ENCODE results near the gene USF3. TPM values are rescaled to one million over a fixed set of nuclear protein-coding genes. Genes with fewer than 3 reads are reported as not detected.

Gene USF3
- total RNA-seq, 1 experiment from 2014 or later, result 13.5 TPM

DNA sequence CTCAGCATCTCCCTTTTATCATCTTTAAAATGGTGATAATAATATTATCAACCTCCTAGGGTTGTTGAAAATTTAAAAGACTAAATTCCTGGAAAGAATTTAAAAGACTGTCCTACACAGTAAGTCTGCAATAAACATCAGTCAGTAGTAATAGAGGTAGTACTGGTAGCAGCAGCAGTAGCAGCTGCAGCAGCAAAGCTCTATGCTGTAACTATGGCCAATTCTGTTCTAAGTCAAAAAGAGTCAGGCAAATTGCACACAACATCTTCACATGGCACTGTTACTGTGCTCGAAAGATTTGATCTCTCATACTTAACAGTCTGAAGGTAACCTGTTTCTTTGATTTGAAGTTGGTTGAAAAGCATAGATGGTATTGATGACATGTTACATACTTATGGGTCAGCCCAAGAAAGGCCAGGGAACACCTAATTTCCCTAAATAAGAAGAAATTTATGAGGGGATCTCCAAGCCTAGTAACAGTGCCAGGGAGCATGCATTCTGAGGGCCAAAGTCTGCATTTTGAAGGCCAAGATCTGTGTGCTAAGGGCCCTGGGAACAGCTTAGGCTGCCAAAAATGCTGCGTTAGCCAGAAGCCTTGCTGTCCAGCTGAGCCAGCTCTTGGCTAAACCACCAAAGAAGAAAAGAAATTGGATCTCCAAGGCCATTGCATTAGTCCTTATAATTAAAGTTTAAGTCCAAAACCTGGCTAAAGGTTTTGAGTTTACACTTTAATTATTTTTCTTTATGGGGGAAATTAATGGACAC lies 95.8 kb downstream of the USF3 start:
- Histone ChIP-seq H3K27ac (ENCODE audit: low read depth, low read length) (no peak overlapping the region), H3K79me2 (ENCODE audit: insufficient read depth, low read length) (no peaks in the 10 kb centered on the region), H3K4me2 (ENCODE audit: low read length) (no peak overlapping the region), H4K20me1 (ENCODE audit: insufficient read depth) (no peaks in the 10 kb centered on the region), H3K4me3 (replicated peaks in 1 of 2; ENCODE audit: low read depth in 1 of 2, low read length in 2 of 2) (no peak overlapping the region), H3K9me2 (ENCODE audit: insufficient read depth) (no peaks in the 10 kb centered on the region), H3K36me3 (ENCODE audit: control insufficient read depth in 1 of 2, insufficient read depth in 2 of 2, low read length in 2 of 2) (no peaks in the 10 kb centered on the region), H2AFZ (ENCODE audit: low read depth, low read length, poor library complexity, severe bottlenecking) (no peak overlapping the region), H3K9ac (ENCODE audit: low read length) (no peak overlapping the region), H3K4me1 (ENCODE audit: control insufficient read depth in 1 of 2, insufficient read depth in 2 of 2, low read length in 2 of 2) (no peaks in the 10 kb centered on the region), H3K27me3 (ENCODE audit: insufficient read depth, low read length) (no peaks in the 10 kb centered on the region), H3K9me3 (ENCODE audit: control insufficient read depth in 1 of 2, insufficient read depth in 1 of 2, low read depth in 1 of 2, low read length in 2 of 2) (no peaks in the 10 kb centered on the region)
- DNase-seq (ENCODE audit: low read depth, low spot score) (no peak), ATAC-seq (no peak)
- ChIA-PET CTCF (no interaction called here), RAD21 (ENCODE audit: low non-redundant PET in 1 of 2, low total read pairs in 2 of 2, uncharacterized antibody in 2 of 2, unreplicated experiment in 2 of 2) (no interaction called here), POLR2A (no interaction called here)
- intact Hi-C loops (cut with micrococcal nuclease), result no loop called here
- TF ChIP-seq POLR2A (IDR thresholded peaks at IDR 0.05; ENCODE audit: borderline replicate concordance, extremely low read depth, insufficient read depth, insufficient read length), result no peak
- no peak for TF ChIP-seq EZH2 (IDR thresholded peaks at IDR 0.05)
- TF ChIP-seq EGR1 (IDR thresholded peaks at IDR 0.05; ENCODE audit: low read depth), result no peak
- TF ChIP-seq CEBPB (IDR thresholded peaks at IDR 0.05; ENCODE audit: low read depth), result no peak
- TF ChIP-seq YY1 (IDR thresholded peaks at IDR 0.05; ENCODE audit: extremely low read depth, insufficient replicate concordance, low read depth, low read length), result no peak
- TF ChIP-seq, protein P1, sequence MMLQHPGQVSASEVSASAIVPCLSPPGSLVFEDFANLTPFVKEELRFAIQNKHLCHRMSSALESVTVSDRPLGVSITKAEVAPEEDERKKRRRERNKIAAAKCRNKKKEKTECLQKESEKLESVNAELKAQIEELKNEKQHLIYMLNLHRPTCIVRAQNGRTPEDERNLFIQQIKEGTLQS (IDR thresholded peaks at IDR 0.05), result no peak
- TF ChIP-seq ZFX (IDR thresholded peaks at IDR 0.05), result no peak
- no peak for TF ChIP-seq ZNF274 (IDR thresholded peaks at IDR 0.05; ENCODE audit: low read depth, low read length)
- TF ChIP-seq TCF7L2 (IDR thresholded peaks at IDR 0.05; ENCODE audit: borderline replicate concordance, extremely low read depth, insufficient read depth, insufficient read length), result no peak
- TF ChIP-seq, protein P2, sequence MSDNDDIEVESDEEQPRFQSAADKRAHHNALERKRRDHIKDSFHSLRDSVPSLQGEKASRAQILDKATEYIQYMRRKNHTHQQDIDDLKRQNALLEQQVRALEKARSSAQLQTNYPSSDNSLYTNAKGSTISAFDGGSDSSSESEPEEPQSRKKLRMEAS (IDR thresholded peaks at IDR 0.05), result no peak
- no peak for TF ChIP-seq EZH2phosphoT487 (IDR thresholded peaks at IDR 0.05; ENCODE audit: borderline replicate concordance)
- no peak for TF ChIP-seq SRF (IDR thresholded peaks at IDR 0.05; ENCODE audit: low read depth)
- TF ChIP-seq ELF1 (IDR thresholded peaks at IDR 0.05; ENCODE audit: borderline replicate concordance, low read depth), result no peak
- TF ChIP-seq JUND (IDR thresholded peaks at IDR 0.05), result no peak
- BruUV-seq (replicated peaks), result no TSS peak

Other genes starting within 250 kb of the USF3 start
- gene SPICE1, start 181.5 kb downstream of the USF3 start, total RNA-seq (2021; ENCODE audit: unreplicated experiment), result 10.6 TPM
- gene SIDT1, start 164.1 kb downstream of the USF3 start, total RNA-seq (2021; ENCODE audit: unreplicated experiment), result not detected
- 233 TPM for gene NAA50, start 49.6 kb upstream of the USF3 start, total RNA-seq (2021; ENCODE audit: unreplicated experiment)
- gene ATP6V1A, start 50.4 kb upstream of the USF3 start, total RNA-seq (2021; ENCODE audit: unreplicated experiment), result 54.7 TPM
- 7.9 TPM for gene GRAMD1C, start 142.1 kb upstream of the USF3 start, total RNA-seq (2021; ENCODE audit: unreplicated experiment)